ENCODE results near the gene RANBP1. TPM values are rescaled to one million over a fixed set of nuclear protein-coding genes. Genes with fewer than 3 reads are reported as not detected.

RANBP1 gene
- total RNA-seq, 1 experiment from 2014 or later = 168 TPM

DNA sequence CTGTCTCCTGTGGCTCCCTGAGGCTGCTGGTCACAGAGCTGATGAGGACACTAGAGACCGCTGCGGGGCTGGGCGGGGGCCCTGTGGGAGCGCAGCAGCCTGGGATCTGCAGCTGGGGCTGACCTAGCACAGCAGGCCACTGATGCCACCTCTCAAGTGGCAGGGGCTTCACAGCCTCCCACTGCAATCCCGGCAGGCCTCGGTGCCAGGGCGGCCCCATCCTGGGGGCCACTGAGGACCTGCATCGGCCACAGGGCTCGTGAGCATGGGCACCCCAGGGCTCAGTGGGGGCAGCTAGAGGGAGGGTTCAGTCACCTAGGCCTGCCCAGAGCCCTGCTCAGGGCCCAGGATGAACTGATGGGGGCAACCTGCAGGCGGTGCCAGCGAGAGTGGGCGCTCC lies 49.5 kb downstream of the RANBP1 start:
- no peak overlapping the region for H3K27ac ChIP-seq
- no peaks in the 10 kb centered on the region for H3K9me3 ChIP-seq (ENCODE audit: insufficient read depth, low read depth)
- no peak for DNase-seq
- peaks cover 13% of the 10 kb centered on the region; the same call in 1 of the 2 replicates for H3K27me3 ChIP-seq (ENCODE audit: insufficient read depth, low read depth)
- TF ChIP-seq EZH2 (IDR thresholded peaks at IDR 0.05; ENCODE audit: low read depth) = no peak
- TF ChIP-seq, protein P1, sequence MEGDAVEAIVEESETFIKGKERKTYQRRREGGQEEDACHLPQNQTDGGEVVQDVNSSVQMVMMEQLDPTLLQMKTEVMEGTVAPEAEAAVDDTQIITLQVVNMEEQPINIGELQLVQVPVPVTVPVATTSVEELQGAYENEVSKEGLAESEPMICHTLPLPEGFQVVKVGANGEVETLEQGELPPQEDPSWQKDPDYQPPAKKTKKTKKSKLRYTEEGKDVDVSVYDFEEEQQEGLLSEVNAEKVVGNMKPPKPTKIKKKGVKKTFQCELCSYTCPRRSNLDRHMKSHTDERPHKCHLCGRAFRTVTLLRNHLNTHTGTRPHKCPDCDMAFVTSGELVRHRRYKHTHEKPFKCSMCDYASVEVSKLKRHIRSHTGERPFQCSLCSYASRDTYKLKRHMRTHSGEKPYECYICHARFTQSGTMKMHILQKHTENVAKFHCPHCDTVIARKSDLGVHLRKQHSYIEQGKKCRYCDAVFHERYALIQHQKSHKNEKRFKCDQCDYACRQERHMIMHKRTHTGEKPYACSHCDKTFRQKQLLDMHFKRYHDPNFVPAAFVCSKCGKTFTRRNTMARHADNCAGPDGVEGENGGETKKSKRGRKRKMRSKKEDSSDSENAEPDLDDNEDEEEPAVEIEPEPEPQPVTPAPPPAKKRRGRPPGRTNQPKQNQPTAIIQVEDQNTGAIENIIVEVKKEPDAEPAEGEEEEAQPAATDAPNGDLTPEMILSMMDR (conservative IDR thresholded peaks at IDR 0.05) = no peak
- no peak overlapping the region for H3K4me2 ChIP-seq
- H4K20me1 ChIP-seq (ENCODE audit: insufficient read depth) = no peaks in the 10 kb centered on the region
- H3K9me2 ChIP-seq (ENCODE audit: insufficient read depth) = no peaks in the 10 kb centered on the region
- H3K4me3 ChIP-seq = no peak overlapping the region
- no peaks in the 10 kb centered on the region for H3K4me1 ChIP-seq (replicated peaks; ENCODE audit: insufficient read depth)
- BruUV-seq (replicated peaks) = no TSS peak
- POLR2A ChIA-PET (ENCODE audit: unreplicated experiment) = no interaction called here
- CTCF ChIA-PET = no interaction called here
- intact Hi-C loops (cut with micrococcal nuclease; ENCODE audit: unreplicated experiment) = no loop called here
- no peaks in the 10 kb centered on the region for H3K79me2 ChIP-seq (ENCODE audit: low read depth)
- no peaks in the 10 kb centered on the region for H3K36me3 ChIP-seq (ENCODE audit: low read depth)
- no peak overlapping the region for H2AFZ ChIP-seq
- H3F3A ChIP-seq (ENCODE audit: insufficient read depth, low read depth) = no peaks in the 10 kb centered on the region

DNA sequence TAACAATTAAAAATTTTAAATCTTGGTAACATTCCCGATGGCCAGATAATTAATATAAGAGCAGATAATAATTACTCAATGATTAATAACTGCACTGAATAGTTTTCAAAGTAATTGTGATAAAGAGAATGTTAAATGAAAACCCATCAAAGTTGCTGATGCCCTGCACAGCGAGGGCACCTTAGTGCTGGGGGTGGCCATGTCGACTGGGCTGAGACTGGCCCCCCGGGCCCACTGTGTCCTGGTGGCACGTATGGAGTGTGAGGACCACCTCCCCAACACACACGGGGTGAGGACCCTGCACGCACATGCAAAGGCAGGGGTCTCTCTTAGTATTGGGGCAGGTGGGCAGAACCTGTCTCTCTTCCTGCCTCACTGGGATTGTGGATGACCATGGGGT lies 50.0 kb downstream of the RANBP1 start:
- no peaks in the 10 kb centered on the region for H4K20me1 ChIP-seq (ENCODE audit: insufficient read depth)
- no peak overlapping the region for H3K4me2 ChIP-seq
- POLR2A ChIA-PET (ENCODE audit: unreplicated experiment) = no interaction called here
- no peaks in the 10 kb centered on the region for H3K79me2 ChIP-seq (ENCODE audit: low read depth)
- H3K36me3 ChIP-seq (ENCODE audit: low read depth) = no peaks in the 10 kb centered on the region
- no peak overlapping the region for H2AFZ ChIP-seq
- H3K27ac ChIP-seq = no peak overlapping the region
- CTCF ChIA-PET = no interaction called here
- BruUV-seq (replicated peaks) = no TSS peak
- no peak overlapping the region for H3K4me3 ChIP-seq
- TF ChIP-seq, protein P1 (conservative IDR thresholded peaks at IDR 0.05) = no peak
- no peak for TF ChIP-seq EZH2 (IDR thresholded peaks at IDR 0.05; ENCODE audit: low read depth)
- intact Hi-C loops (cut with micrococcal nuclease; ENCODE audit: unreplicated experiment) = no loop called here
- no peaks in the 10 kb centered on the region for H3K9me2 ChIP-seq (ENCODE audit: insufficient read depth)
- no peaks in the 10 kb centered on the region for H3K9me3 ChIP-seq (ENCODE audit: insufficient read depth, low read depth)
- DNase-seq = no peak
- peaks cover 13% of the 10 kb centered on the region; the same call in 1 of the 2 replicates for H3K27me3 ChIP-seq (ENCODE audit: insufficient read depth, low read depth)
- H3F3A ChIP-seq (ENCODE audit: insufficient read depth, low read depth) = no peaks in the 10 kb centered on the region
- no peaks in the 10 kb centered on the region for H3K4me1 ChIP-seq (replicated peaks; ENCODE audit: insufficient read depth)

DNA sequence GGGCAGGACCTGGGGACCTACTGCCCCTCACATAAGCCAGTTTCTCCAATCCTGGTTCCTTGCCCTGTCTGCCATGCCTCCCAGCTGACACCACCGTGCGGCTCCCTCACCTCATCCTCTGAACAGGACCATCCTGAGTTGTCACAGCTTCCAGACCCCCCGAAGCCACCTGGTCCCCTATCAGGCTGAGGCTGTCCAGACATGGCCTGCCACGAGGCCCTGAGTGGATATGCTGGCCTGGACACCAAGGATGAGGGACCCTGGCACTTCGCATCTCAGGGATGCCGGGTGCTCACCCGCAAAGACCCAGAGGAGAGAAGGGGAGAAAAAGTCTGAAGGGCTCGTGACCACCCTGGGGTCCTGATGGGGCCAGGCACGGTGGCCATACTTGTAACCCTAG lies 50.8 kb downstream of the RANBP1 start:
- H3K9me2 ChIP-seq (ENCODE audit: insufficient read depth) = no peaks in the 10 kb centered on the region
- TF ChIP-seq, protein P1 (conservative IDR thresholded peaks at IDR 0.05) = no peak
- no peak for TF ChIP-seq EZH2 (IDR thresholded peaks at IDR 0.05; ENCODE audit: low read depth)
- intact Hi-C loops (cut with micrococcal nuclease; ENCODE audit: unreplicated experiment) = no loop called here
- CTCF ChIA-PET = no interaction called here
- no peak overlapping the region for H3K4me2 ChIP-seq
- no peaks in the 10 kb centered on the region for H4K20me1 ChIP-seq (ENCODE audit: insufficient read depth)
- H3K27me3 ChIP-seq (ENCODE audit: insufficient read depth, low read depth) = peaks cover 13% of the 10 kb centered on the region; the same call in 1 of the 2 replicates
- no peaks in the 10 kb centered on the region for H3K36me3 ChIP-seq (ENCODE audit: low read depth)
- no peaks in the 10 kb centered on the region for H3K4me1 ChIP-seq (replicated peaks; ENCODE audit: insufficient read depth)
- POLR2A ChIA-PET (ENCODE audit: unreplicated experiment) = no interaction called here
- no peak for DNase-seq
- H3F3A ChIP-seq (ENCODE audit: insufficient read depth, low read depth) = no peaks in the 10 kb centered on the region
- no peaks in the 10 kb centered on the region for H3K9me3 ChIP-seq (ENCODE audit: insufficient read depth, low read depth)
- no peak overlapping the region for H3K4me3 ChIP-seq
- no peak overlapping the region for H3K27ac ChIP-seq
- no peaks in the 10 kb centered on the region for H3K79me2 ChIP-seq (ENCODE audit: low read depth)
- no peak overlapping the region for H2AFZ ChIP-seq
- no TSS peak for BruUV-seq (replicated peaks)
